DND-41 (cell line): Measurements from ENCODE around the gene CRACDL.

ENCODE experiments used
- CTCF ChIP-seq: IDR thresholded peaks from 2 replicates; pipeline ENCODE4 v1.5.1; 2012; ENCODE audit warnings: borderline replicate concordance, low read length, moderate library complexity, mild to moderate bottlenecking; ENCODE audit not compliant: poor library complexity, severe bottlenecking; ENCODE audit errors: extremely low read depth
- EZH2 ChIP-seq: IDR thresholded peaks from 3 replicates; pipeline ENCODE4 v1.6.1; 2012; ENCODE audit warnings: borderline replicate concordance, low read depth, mild to moderate bottlenecking, moderate library complexity, low read length, inconsistent platforms; ENCODE audit not compliant: severe bottlenecking

GRCh38 chr2:98778741-98779483 lies 157.1 kb downstream of the CRACDL start:
- TF ChIP-seq EZH2 (no peak), CTCF (no peak)
